HEK293 (cell line): ENCODE results near the gene NMRK2.

ENCODE experiments used
- BCL11A ChIP-seq: fragments of 450-650 bp; formaldehyde crosslinking; IDR thresholded peaks from 2 replicates; pipeline ENCODE4 v1.5.1; 2016; ENCODE audit warnings: low read depth, missing biosample characterization, missing genetic modification characterization
- BCL6B ChIP-seq: fragments of 450-650 bp; formaldehyde crosslinking; IDR thresholded peaks from 2 replicates; pipeline ENCODE4 v1.5.1; 2017; ENCODE audit warnings: missing biosample characterization, missing genetic modification characterization
- KLF8 ChIP-seq: fragments of 450-650 bp; formaldehyde crosslinking; IDR thresholded peaks from 2 replicates; pipeline ENCODE4 v1.5.1; 2016; ENCODE audit warnings: missing biosample characterization, missing genetic modification characterization
- KLF9 ChIP-seq: fragments of 450-650 bp; formaldehyde crosslinking; IDR thresholded peaks from 2 replicates; pipeline ENCODE4 v1.5.1; 2016; ENCODE audit warnings: missing biosample characterization, missing genetic modification characterization, low read depth
- SCRT1 ChIP-seq: fragments of 450-650 bp; formaldehyde crosslinking; IDR thresholded peaks from 2 replicates; pipeline ENCODE4 v1.5.1; 2016; ENCODE audit warnings: missing biosample characterization, missing genetic modification characterization, borderline replicate concordance
- SCRT2 ChIP-seq: fragments of 450-650 bp; formaldehyde crosslinking; IDR thresholded peaks from 2 replicates; pipeline ENCODE4 v1.5.1; 2016; ENCODE audit warnings: missing biosample characterization, missing genetic modification characterization
- YY2 ChIP-seq: fragments of 450-650 bp; formaldehyde crosslinking; IDR thresholded peaks from 2 replicates; pipeline ENCODE4 v1.5.1; 2016; ENCODE audit warnings: missing biosample characterization, missing genetic modification characterization
- ZBTB7A ChIP-seq: fragments of 450-650 bp; formaldehyde crosslinking; IDR thresholded peaks from 2 replicates; pipeline ENCODE4 v1.5.1; 2016; ENCODE audit warnings: low read depth, missing biosample characterization, missing genetic modification characterization
- ZBTB8A ChIP-seq: fragments of 450-650 bp; formaldehyde crosslinking; IDR thresholded peaks from 2 replicates; pipeline ENCODE4 v1.5.1; 2016; ENCODE audit warnings: missing biosample characterization, missing genetic modification characterization
- ZFHX2 ChIP-seq: fragments of 450-650 bp; formaldehyde crosslinking; conservative IDR thresholded peaks from 2 replicates; pipeline ENCODE4 v1.5.1; 2016; ENCODE audit warnings: missing biosample characterization, missing genetic modification characterization
- ZFP69B ChIP-seq: fragments of 450-650 bp; formaldehyde crosslinking; IDR thresholded peaks from 2 replicates; pipeline ENCODE4 v1.5.1; 2016; ENCODE audit warnings: missing biosample characterization, missing genetic modification characterization
- ZNF121 ChIP-seq: fragments of 450-650 bp; formaldehyde crosslinking; IDR thresholded peaks from 2 replicates; pipeline ENCODE4 v1.5.1; 2016; ENCODE audit warnings: missing biosample characterization, missing genetic modification characterization
- ZNF155 ChIP-seq: fragments of 450-650 bp; formaldehyde crosslinking; IDR thresholded peaks from 2 replicates; pipeline ENCODE4 v1.5.1; 2016; ENCODE audit warnings: missing biosample characterization, missing genetic modification characterization
- ZNF2 ChIP-seq: fragments of 450-650 bp; formaldehyde crosslinking; IDR thresholded peaks from 2 replicates; pipeline ENCODE4 v1.5.1; 2016; ENCODE audit warnings: missing biosample characterization, missing genetic modification characterization
- ZNF214 ChIP-seq: fragments of 450-650 bp; formaldehyde crosslinking; IDR thresholded peaks from 2 replicates; pipeline ENCODE4 v1.5.1; 2017; ENCODE audit warnings: missing biosample characterization, mild to moderate bottlenecking, missing genetic modification characterization, borderline replicate concordance
- ZNF221 ChIP-seq: fragments of 450-650 bp; formaldehyde crosslinking; IDR thresholded peaks from 2 replicates; pipeline ENCODE4 v1.5.1; 2017; ENCODE audit warnings: missing biosample characterization, missing genetic modification characterization, borderline replicate concordance
- ZNF335 ChIP-seq: fragments of 450-650 bp; formaldehyde crosslinking; conservative IDR thresholded peaks from 2 replicates; pipeline ENCODE4 v1.5.1; 2016; ENCODE audit warnings: missing biosample characterization, missing genetic modification characterization
- ZNF416 ChIP-seq: fragments of 450-650 bp; formaldehyde crosslinking; IDR thresholded peaks from 2 replicates; pipeline ENCODE4 v1.5.1; 2016; ENCODE audit warnings: missing biosample characterization, missing genetic modification characterization
- ZNF561 ChIP-seq: fragments of 450-650 bp; IDR thresholded peaks from 2 replicates; pipeline ENCODE4 v1.5.1; 2018; ENCODE audit warnings: missing biosample characterization, missing genetic modification characterization, borderline replicate concordance
- ZNF623 ChIP-seq: fragments of 450-650 bp; formaldehyde crosslinking; IDR thresholded peaks from 2 replicates; pipeline ENCODE4 v1.5.1; 2016; ENCODE audit warnings: missing biosample characterization, missing genetic modification characterization
- ZNF776 ChIP-seq: fragments of 450-650 bp; formaldehyde crosslinking; IDR thresholded peaks from 2 replicates; pipeline ENCODE4 v1.5.0; 2017; ENCODE audit warnings: missing biosample characterization, missing genetic modification characterization, borderline replicate concordance
- ZSCAN4 ChIP-seq: fragments of 450-650 bp; formaldehyde crosslinking; IDR thresholded peaks from 2 replicates; pipeline ENCODE4 v1.5.1; 2017; ENCODE audit warnings: missing biosample characterization, missing genetic modification characterization
- TF ChIP-seq, protein P1 (sequence below): fragments of 450-650 bp; IDR thresholded peaks from 2 replicates; pipeline ENCODE4 v1.5.1; 2018; ENCODE audit warnings: missing biosample characterization, mild to moderate bottlenecking, missing genetic modification characterization
- TF ChIP-seq, protein P2 (sequence below): fragments of 450-650 bp; formaldehyde crosslinking; optimal IDR thresholded peaks from 2 replicates; pipeline ENCODE3; 2016; ENCODE audit warnings: missing biosample characterization, mild to moderate bottlenecking, missing genetic modification characterization
- TF ChIP-seq, protein P3 (sequence below): fragments of 450-650 bp; formaldehyde crosslinking; IDR thresholded peaks from 2 replicates; pipeline ENCODE4 v1.5.1; 2016; ENCODE audit warnings: missing biosample characterization, missing genetic modification characterization
- TF ChIP-seq, protein P4 (sequence below): fragments of 450-650 bp; formaldehyde crosslinking; IDR thresholded peaks from 2 replicates; pipeline ENCODE4 v1.5.1; 2016; ENCODE audit warnings: missing biosample characterization, missing genetic modification characterization
- TF ChIP-seq, protein P5 (sequence below): fragments of 450-650 bp; formaldehyde crosslinking; conservative IDR thresholded peaks from 2 replicates; pipeline ENCODE4 v1.5.1; 2016; ENCODE audit warnings: low read depth, missing biosample characterization, missing genetic modification characterization

The NMRK2 gene

DNA sequence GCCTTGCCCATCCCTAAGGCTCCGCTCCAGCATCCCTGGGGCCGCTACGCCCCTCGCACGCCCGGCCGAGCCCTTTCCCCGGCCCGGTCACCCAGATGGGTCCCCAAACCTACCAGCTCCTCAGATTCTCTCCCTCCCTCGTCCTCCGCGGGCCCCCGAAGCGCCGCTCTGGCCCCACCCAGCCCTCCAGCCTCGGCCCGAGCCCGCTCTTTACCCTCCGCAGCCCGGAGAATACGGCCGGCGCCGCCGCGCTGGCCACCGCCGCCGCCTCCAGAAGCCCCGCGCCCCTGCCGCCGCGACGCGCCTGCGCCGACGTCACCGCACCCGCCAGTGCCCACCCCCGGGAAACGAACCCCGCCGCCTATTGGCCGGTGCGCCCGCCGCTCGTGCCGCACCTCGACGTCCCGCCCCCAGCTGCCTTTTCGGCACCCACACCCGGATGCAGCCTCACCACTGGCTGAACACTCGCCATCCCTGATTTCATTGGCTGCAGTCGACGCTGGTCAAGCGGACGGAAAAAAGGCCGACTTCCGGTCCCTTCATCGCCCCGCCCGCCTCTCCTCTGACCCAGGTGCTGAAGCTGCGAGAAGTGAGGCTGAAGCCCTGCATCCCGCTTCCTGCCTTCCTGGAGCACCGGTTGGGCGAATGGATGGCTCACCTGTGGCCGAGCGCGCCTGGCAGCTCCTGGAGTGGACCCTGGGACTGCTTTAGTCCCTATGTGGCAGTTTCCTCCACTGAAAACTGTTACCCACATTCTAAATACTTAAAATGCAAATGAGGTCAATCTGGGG, 38.1 kb downstream of the NMRK2 start, which contains the start of gene DAPK3 (continued):
- no peak for TF ChIP-seq ZSCAN4
- TF ChIP-seq, protein P1, sequence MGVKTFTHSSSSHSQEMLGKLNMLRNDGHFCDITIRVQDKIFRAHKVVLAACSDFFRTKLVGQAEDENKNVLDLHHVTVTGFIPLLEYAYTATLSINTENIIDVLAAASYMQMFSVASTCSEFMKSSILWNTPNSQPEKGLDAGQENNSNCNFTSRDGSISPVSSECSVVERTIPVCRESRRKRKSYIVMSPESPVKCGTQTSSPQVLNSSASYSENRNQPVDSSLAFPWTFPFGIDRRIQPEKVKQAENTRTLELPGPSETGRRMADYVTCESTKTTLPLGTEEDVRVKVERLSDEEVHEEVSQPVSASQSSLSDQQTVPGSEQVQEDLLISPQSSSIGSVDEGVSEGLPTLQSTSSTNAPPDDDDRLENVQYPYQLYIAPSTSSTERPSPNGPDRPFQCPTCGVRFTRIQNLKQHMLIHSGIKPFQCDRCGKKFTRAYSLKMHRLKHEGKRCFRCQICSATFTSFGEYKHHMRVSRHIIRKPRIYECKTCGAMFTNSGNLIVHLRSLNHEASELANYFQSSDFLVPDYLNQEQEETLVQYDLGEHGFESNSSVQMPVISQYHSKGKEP (tag by site-specific recombination): no peak
- TF ChIP-seq ZBTB8A: peak; percentile 96
- no peak for TF ChIP-seq ZNF221 (tag by site-specific recombination)
- peak; percentile 25; the same call in 1 of the 2 replicates for TF ChIP-seq KLF9 (tag by site-specific recombination)
- TF ChIP-seq YY2: no peak
- no peak; the same call in 1 of the 2 replicates for TF ChIP-seq ZBTB7A (tag by site-specific recombination)
- TF ChIP-seq, protein P2, sequence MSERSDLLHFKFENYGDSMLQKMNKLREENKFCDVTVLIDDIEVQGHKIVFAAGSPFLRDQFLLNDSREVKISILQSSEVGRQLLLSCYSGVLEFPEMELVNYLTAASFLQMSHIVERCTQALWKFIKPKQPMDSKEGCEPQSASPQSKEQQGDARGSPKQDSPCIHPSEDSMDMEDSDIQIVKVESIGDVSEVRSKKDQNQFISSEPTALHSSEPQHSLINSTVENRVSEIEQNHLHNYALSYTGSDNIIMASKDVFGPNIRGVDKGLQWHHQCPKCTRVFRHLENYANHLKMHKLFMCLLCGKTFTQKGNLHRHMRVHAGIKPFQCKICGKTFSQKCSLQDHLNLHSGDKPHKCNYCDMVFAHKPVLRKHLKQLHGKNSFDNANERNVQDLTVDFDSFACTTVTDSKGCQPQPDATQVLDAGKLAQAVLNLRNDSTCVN: peak; percentile 50
- TF ChIP-seq ZFP69B: peak; percentile 30; the same call in 1 of the 2 replicates
- TF ChIP-seq SCRT1 (tag by site-specific recombination): peak; percentile 90; the same call in 1 of the 2 replicates
- TF ChIP-seq BCL11A: peak; percentile 65; the same call in 1 of the 2 replicates
- TF ChIP-seq ZNF155: no peak
- TF ChIP-seq ZNF623 (tag by site-specific recombination): 0 out of 2 replicates have a peak, but pooled peaks have one; percentile 13
- TF ChIP-seq, protein P3, sequence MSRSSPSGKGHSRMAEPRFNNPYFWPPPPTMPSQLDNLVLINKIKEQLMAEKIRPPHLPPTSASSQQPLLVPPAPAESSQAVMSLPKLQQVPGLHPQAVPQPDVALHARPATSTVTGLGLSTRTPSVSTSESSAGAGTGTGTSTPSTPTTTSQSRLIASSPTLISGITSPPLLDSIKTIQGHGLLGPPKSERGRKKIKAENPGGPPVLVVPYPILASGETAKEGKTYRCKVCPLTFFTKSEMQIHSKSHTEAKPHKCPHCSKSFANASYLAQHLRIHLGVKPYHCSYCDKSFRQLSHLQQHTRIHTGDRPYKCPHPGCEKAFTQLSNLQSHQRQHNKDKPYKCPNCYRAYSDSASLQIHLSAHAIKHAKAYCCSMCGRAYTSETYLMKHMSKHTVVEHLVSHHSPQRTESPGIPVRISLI: peak; percentile 91; the same call in 1 of the 2 replicates
- TF ChIP-seq ZNF776: no peak
- TF ChIP-seq ZNF335 (tag by site-specific recombination): 0 out of 2 replicates have a peak, but pooled peaks have one; percentile 23
- TF ChIP-seq ZFHX2 (tag by site-specific recombination): peak; percentile 81
- TF ChIP-seq, protein P4, sequence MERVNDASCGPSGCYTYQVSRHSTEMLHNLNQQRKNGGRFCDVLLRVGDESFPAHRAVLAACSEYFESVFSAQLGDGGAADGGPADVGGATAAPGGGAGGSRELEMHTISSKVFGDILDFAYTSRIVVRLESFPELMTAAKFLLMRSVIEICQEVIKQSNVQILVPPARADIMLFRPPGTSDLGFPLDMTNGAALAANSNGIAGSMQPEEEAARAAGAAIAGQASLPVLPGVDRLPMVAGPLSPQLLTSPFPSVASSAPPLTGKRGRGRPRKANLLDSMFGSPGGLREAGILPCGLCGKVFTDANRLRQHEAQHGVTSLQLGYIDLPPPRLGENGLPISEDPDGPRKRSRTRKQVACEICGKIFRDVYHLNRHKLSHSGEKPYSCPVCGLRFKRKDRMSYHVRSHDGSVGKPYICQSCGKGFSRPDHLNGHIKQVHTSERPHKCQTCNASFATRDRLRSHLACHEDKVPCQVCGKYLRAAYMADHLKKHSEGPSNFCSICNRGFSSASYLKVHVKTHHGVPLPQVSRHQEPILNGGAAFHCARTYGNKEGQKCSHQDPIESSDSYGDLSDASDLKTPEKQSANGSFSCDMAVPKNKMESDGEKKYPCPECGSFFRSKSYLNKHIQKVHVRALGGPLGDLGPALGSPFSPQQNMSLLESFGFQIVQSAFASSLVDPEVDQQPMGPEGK (tag by site-specific recombination): no peak; the same call in 1 of the 2 replicates
- TF ChIP-seq BCL6B (tag by site-specific recombination): no peak
- peak; percentile 90 for TF ChIP-seq SCRT2 (tag by site-specific recombination)
- TF ChIP-seq, protein P5, sequence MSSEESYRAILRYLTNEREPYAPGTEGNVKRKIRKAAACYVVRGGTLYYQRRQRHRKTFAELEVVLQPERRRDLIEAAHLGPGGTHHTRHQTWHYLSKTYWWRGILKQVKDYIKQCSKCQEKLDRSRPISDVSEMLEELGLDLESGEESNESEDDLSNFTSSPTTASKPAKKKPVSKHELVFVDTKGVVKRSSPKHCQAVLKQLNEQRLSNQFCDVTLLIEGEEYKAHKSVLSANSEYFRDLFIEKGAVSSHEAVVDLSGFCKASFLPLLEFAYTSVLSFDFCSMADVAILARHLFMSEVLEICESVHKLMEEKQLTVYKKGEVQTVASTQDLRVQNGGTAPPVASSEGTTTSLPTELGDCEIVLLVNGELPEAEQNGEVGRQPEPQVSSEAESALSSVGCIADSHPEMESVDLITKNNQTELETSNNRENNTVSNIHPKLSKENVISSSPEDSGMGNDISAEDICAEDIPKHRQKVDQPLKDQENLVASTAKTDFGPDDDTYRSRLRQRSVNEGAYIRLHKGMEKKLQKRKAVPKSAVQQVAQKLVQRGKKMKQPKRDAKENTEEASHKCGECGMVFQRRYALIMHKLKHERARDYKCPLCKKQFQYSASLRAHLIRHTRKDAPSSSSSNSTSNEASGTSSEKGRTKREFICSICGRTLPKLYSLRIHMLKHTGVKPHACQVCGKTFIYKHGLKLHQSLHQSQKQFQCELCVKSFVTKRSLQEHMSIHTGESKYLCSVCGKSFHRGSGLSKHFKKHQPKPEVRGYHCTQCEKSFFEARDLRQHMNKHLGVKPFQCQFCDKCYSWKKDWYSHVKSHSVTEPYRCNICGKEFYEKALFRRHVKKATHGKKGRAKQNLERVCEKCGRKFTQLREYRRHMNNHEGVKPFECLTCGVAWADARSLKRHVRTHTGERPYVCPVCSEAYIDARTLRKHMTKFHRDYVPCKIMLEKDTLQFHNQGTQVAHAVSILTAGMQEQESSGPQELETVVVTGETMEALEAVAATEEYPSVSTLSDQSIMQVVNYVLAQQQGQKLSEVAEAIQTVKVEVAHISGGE (tag by site-specific recombination): peak; percentile 58
- TF ChIP-seq ZNF2 (tag by site-specific recombination): no peak
- TF ChIP-seq ZNF214 (tag by site-specific recombination): no peak
- no peak for TF ChIP-seq ZNF416 (tag by site-specific recombination)
- peak; percentile 88; the same call in 1 of the 2 replicates for TF ChIP-seq ZNF561
- peak; percentile 58; the same call in 1 of the 2 replicates for TF ChIP-seq KLF8 (tag by site-specific recombination)
- TF ChIP-seq ZNF121: no peak
